ENCODE measurements around the gene ATP9B. TPM values are rescaled to one million over a fixed set of nuclear protein-coding genes. Genes with fewer than 3 reads are reported as not detected.
"Not testable (repeated sequence)": the region's sequence is repeated elsewhere in the genome, so short reads cannot be mapped to it uniquely, and the experiment has no call there.

Gene ATP9B
- total RNA-seq, 1 experiment from 2014 or later: 11.7 TPM

- DNase-seq (ENCODE audit: low read depth): no peak
Measured at GRCh38 chr18:79136742-79137141, 67.5 kb downstream of the ATP9B start.

GRCh38 chr18:79139206-79139605 lies 70.0 kb downstream of the ATP9B start:
- no peak for DNase-seq (ENCODE audit: low read depth)

- no peak for DNase-seq (ENCODE audit: low read depth)
Measured at GRCh38 chr18:79147014-79147413, 77.8 kb downstream of the ATP9B start.

- no peak for DNase-seq (ENCODE audit: low read depth)
Measured at GRCh38 chr18:79151191-79151590, 82.0 kb downstream of the ATP9B start.

DNA sequence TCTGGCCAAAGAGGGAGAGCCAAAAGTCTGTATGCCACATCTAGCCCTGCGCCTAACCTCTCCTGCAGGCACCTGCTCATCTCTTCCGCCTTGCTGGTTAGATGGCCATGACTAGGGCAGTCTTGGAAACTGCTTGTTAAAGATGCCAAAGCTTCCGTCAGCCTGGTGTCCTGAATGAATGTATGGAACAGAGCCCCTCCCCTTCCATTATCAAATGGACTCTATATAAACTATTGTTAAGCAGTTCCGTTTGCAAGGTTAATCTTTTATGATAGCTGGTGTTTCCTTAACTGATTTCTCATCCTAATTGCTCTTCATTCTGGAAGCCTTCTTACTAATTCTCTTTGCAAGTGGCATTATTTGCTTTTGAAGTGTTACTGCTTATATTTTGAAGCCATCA lies 87.1 kb downstream of the ATP9B start:
- no peak for DNase-seq (ENCODE audit: low read depth)

GRCh38 chr18:79164706-79165105 lies 95.5 kb downstream of the ATP9B start:
- no peak for DNase-seq (ENCODE audit: low read depth)

GRCh38 chr18:79166702-79167101 lies 97.5 kb downstream of the ATP9B start:
- DNase-seq (ENCODE audit: low read depth): no peak

DNA sequence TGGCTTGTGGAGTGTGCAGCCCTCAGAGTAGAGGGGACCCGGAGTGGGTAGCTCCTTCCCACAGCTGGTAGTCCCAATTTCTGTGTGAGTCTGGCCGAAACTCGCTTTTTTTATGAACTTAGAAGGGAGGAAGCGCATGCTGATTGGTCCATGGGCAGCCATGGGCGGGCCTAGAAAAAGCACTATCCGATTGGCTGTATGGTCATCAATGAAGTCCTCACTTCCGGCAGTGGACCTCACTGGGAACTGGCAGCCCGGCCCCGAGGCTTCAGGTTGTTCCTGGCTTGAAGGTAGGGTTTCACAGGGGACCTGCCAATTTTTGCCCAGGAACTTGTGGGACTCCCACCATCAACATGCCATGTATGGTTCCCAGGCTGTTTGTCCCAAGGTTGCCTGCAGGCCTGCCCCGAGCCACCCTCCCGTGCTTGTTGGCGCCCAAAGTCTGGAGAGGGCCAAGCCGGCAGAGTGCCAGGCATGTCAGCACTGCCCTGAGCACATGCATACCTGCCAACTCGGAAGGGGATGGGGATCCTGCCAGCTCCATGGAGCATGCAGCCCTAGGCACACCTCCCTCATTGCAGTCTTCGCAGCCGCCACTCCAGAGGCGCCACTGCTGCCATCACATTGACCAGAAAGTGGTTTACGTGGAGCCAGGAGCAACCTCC lies 98.5 kb downstream of the ATP9B start:
- no peak for DNase-seq (ENCODE audit: low read depth)

DNA sequence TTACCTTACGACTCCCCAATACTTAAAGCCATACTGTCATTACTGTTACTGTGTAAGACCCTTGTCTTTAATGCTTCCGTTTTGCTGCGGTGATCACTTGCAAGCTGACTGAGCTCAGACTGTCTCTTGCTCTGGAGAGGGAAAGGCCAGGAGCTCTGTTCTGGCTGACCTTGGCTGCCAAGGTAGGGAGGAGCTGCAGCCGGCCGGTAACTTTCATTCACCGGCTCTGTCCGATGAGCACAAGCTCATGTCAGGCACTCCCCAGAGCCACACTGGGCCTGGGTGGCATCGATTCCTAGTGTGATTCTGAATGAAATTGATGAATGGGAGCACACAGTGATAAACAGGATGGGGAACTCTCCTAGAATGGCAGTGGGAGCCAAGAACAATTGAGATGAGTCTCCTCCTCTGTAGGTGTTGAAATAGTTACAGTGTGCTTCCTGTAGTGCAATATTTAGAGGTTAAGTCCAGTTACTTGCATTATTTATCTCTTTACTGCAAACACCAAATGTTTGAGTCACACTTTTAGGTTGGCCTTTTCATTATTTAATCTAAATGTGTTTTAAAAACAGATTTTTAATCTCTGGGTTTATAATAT lies 100.9 kb downstream of the ATP9B start:
- DNase-seq (ENCODE audit: low read depth): no peak

- not testable (repeated sequence) for DNase-seq (ENCODE audit: low read depth)
Measured at GRCh38 chr18:79172331-79172730, 103.1 kb downstream of the ATP9B start.

- DNase-seq (ENCODE audit: low read depth): no peak
Measured at GRCh38 chr18:79173742-79174141, 104.5 kb downstream of the ATP9B start.

DNA sequence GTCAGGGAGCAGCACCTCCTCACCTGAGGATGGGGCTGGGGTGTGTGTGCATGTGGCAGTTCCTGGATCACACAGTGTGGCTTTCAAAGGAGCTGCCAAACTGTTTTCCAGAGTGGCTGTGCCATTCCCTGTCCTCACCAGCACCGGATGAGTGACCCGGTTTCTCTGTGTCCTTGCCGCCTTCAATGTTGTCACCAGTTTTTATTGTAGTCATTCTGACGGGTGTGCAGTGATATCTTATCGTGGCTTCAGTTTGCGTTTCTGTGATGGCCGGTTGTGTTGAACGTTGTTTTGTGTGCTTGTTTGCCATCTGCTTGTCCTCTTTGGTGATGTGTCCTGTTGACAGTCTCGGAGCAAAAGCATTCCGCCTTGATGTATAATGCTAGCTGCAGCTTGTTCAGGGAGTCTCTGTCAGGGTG lies 108.9 kb downstream of the ATP9B start:
- DNase-seq (ENCODE audit: low read depth): no peak

- no peak for DNase-seq (ENCODE audit: low read depth)
Measured at GRCh38 chr18:79182047-79182713, 113.0 kb downstream of the ATP9B start.

DNA sequence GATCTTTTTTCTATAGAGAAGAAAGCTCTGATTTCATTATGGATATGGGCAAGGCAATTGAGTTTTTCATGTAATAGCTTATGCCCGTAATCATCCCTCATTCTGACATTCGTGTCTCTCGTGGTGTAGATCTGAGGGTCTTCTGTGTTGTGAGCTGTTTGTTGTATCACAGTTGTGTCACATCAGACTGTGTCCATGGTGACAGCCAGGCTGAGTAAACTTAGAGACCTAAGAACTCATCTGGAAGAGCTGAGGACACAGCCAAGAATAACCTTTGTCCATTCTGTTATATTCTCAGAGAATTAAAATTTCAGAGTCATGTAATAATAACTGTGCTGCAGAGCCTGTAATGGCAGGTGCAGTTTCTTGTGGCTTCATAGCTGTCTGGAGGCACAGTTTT lies 116.5 kb downstream of the ATP9B start:
- no peak for DNase-seq (ENCODE audit: low read depth)

GRCh38 chr18:79186649-79187048 lies 117.5 kb downstream of the ATP9B start:
- no peak for DNase-seq (ENCODE audit: low read depth)

GRCh38 chr18:79187532-79188277 lies 118.5 kb downstream of the ATP9B start:
- no peak for DNase-seq (ENCODE audit: low read depth)

DNA sequence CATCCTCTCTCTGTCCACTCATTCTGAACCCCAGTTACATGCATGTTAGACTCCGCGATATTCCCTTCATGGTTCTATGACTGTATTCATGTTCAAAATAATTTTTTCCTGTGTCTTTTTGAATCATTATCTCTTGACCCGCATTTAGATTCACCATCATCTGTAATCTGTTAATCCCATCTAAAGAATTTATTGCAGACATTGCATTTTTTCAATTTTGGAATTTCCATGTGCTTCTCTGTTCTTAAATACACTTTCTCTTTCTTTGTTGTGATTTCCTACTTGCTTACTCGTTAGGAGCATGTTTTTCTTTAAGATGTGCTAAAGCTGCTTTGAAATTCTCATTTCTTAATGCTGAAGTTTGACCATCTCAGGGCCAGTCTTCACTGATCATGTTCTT lies 122.2 kb downstream of the ATP9B start:
- DNase-seq (ENCODE audit: low read depth): no peak

- DNase-seq (ENCODE audit: low read depth): peak; percentile 8
Measured at GRCh38 chr18:79191956-79192355, 122.8 kb downstream of the ATP9B start.

DNA sequence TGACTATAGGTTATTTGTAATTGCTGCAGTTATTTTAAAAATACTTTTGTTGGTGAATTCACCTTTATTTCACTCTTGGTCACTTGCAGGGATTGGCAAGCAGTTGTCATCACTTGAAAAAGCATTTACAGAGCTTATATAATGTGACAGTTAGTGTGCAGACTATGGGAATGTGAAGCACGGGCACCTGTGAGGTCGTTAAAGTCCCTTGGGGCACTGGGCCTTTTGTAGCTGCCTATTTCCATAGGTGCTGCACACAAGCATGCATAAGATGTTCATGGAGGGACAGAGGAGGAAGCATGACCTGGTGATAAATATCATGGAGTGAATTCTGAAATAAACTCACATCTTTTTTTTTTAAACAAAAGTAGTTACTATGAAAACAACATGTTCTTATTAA lies 124.6 kb downstream of the ATP9B start:
- DNase-seq (ENCODE audit: low read depth): no peak

GRCh38 chr18:79195716-79196683 lies 126.8 kb downstream of the ATP9B start:
- DNase-seq (ENCODE audit: low read depth): no peak

DNA sequence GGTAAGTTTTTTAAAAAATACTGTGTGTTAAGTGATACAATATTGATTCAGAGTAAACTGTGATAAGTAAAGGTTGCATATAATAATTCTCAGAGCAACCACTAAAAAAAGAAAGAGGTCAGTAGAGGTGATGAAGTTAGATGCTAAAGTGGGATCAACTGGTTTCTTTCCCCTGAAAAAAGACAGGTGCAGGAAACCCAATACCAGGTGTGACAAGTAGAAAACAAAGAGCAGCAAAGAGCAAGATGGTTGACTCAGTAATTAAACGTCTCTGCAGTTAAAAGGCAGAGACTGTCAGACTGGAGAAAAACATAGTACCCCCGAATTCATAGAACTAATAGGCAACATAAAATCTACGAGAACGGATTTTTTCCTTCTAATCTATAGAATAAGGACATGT lies 128.3 kb downstream of the ATP9B start:
- DNase-seq (ENCODE audit: low read depth): no peak
